ENCODE data around the gene GCNT1. TPM values are rescaled to one million over a fixed set of nuclear protein-coding genes. Genes with fewer than 3 reads are reported as not detected.

GCNT1 gene
- total RNA-seq, 2 experiments from 2014 or later: 18.2 to 38.4 TPM

DNA sequence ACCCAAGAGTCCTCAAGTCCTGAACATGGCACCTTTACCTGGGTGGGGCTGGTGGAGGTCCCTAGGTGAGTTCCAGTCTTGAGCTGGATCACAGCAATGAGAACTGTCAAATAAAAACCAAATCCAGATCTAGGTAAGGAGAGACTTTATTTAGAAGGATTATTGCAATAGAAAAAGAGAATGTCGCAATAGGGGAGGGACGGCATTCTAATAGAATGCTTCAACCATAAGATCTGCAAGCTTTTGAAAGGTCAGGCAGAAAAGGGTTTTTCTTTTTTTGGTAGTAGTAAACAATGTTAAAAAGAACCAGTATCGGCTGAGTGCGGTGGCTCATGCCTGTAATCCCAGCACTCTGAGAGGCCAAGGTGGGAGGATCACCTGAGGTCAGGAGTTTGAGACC, 5.2 kb upstream of the GCNT1 start:
- no peak for TF ChIP-seq EZH2phosphoT487 (IDR thresholded peaks at IDR 0.05; ENCODE audit: borderline replicate concordance, low read depth, low read length)
- TF ChIP-seq, protein P1, sequence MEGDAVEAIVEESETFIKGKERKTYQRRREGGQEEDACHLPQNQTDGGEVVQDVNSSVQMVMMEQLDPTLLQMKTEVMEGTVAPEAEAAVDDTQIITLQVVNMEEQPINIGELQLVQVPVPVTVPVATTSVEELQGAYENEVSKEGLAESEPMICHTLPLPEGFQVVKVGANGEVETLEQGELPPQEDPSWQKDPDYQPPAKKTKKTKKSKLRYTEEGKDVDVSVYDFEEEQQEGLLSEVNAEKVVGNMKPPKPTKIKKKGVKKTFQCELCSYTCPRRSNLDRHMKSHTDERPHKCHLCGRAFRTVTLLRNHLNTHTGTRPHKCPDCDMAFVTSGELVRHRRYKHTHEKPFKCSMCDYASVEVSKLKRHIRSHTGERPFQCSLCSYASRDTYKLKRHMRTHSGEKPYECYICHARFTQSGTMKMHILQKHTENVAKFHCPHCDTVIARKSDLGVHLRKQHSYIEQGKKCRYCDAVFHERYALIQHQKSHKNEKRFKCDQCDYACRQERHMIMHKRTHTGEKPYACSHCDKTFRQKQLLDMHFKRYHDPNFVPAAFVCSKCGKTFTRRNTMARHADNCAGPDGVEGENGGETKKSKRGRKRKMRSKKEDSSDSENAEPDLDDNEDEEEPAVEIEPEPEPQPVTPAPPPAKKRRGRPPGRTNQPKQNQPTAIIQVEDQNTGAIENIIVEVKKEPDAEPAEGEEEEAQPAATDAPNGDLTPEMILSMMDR (conservative IDR thresholded peaks at IDR 0.05; ENCODE audit: low read length): no peak
- Histone ChIP-seq H3K36me3 (ENCODE audit: insufficient read depth, low read length) (no peaks in the 10 kb centered on the region), H3K4me2 (ENCODE audit: low read length) (no peak overlapping the region), H3K79me2 (ENCODE audit: insufficient read depth, low read depth, low read length) (no peaks in the 10 kb centered on the region), H2AFZ (ENCODE audit: low read length) (no peak overlapping the region), H3K27ac (ENCODE audit: low read depth, low read length, poor library complexity, severe bottlenecking) (no peak overlapping the region), H3K9me3 (ENCODE audit: low read length) (no peaks in the 10 kb centered on the region), H3K4me3 (ENCODE audit: low read depth, low read length, poor library complexity, severe bottlenecking) (no peak overlapping the region), H4K20me1 (ENCODE audit: insufficient read depth, low read length) (no peaks in the 10 kb centered on the region), H3K9me2 (ENCODE audit: insufficient read depth, low read length) (no peaks in the 10 kb centered on the region), H3K4me1 (ENCODE audit: insufficient read depth, low read length, poor library complexity, severe bottlenecking) (peaks cover 18% of the 10 kb centered on the region)
- ChIA-PET POLR2A (interaction anchor here (0.7 kb wide), 1 partner anchor 76 kb away, joined by 4 read pairs; no protein-coding TSS in a partner anchor), CTCF (ENCODE audit: unreplicated experiment) (no interaction called here)
- BruUV-seq (replicated peaks): no TSS peak
- no peak for DNase-seq (ENCODE audit: low spot score)
- intact Hi-C loops (cut with micrococcal nuclease; ENCODE audit: unreplicated experiment): no loop called here

DNA sequence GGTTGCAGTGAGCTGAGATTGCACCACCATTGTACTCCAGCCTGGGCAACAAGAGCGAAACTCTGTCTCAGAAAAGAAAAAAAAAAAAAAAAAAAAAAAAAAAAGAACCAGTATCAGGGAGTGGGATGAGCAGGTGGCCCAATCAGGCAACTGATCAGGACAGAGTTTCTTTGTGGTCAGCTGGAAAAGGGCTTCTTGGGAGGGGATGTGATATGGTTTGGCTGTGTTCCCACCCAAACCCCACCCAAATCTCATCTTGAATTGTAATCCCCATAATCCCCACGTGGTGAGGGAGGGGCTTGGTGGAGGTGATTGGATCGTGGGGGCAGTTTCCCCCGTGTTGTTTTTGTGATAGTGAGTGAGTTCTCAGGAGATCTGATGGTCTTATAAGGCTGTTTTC, 4.7 kb upstream of the GCNT1 start:
- POLR2A ChIA-PET: interaction anchor here (0.7 kb wide), 1 partner anchor 76 kb away, joined by 4 read pairs; no protein-coding TSS in a partner anchor

DNA sequence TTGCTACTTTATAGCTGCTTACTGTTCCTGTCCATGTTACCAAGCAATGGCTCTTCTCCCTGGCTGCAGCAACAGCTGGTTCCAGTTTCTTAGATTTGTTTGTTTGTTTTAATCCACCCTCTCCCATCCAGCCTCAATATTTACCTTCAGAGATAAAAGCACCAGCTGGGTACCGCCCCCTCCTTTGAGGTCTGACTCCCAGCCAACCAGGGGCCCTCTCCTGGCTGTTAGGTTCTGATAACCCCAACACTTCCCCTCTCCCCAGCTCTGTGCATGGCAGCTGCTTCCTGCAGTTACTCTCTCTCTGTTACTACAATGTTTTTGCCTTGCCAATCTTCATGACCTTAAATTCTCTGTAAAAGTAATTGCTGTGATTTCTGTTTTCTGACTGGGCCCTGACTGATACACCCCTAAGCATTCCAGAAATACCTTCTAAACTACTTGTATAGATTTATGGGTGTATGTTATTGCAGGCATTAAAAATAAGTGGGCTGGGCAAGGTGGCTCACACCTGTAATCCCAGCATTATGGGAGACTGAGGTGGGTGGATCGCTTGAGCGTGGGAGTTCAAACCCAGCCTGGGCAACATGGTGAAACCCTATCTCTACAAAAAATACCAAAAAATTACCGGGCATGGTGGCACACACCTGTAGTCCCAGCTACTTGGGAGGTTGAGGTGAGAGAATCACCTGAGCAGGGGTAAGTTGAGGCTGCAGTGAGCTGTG, 2.6 kb upstream of the GCNT1 start:
- Histone ChIP-seq H2AFZ (ENCODE audit: low read length) (peak overlapping the region; percentile 27; the same call in 1 of the 2 replicates), H3K4me3 (ENCODE audit: low read depth, low read length, poor library complexity, severe bottlenecking) (no peak overlapping the region), H3K4me1 (ENCODE audit: insufficient read depth, low read length, poor library complexity, severe bottlenecking) (peaks cover 24% of the 10 kb centered on the region), H4K20me1 (ENCODE audit: insufficient read depth, low read length) (no peaks in the 10 kb centered on the region), H3K36me3 (ENCODE audit: insufficient read depth, low read length) (peaks cover 3% of the 10 kb centered on the region; the same call in 1 of the 2 replicates), H3K27ac (ENCODE audit: low read depth, low read length, poor library complexity, severe bottlenecking) (peak overlapping the region; percentile 57), H3K9me2 (ENCODE audit: insufficient read depth, low read length) (no peaks in the 10 kb centered on the region), H3K79me2 (ENCODE audit: insufficient read depth, low read depth, low read length) (peaks cover 21% of the 10 kb centered on the region), H3K4me2 (ENCODE audit: low read length) (peak overlapping the region; percentile 32), H3K9me3 (ENCODE audit: low read length) (no peaks in the 10 kb centered on the region)
- CTCF ChIA-PET (ENCODE audit: unreplicated experiment): interaction anchor here (1.0 to 1.1 kb wide), 2 partner anchors 18 to 202 kb away, joined by 3 to 5 read pairs; no protein-coding TSS in a partner anchor
- BruUV-seq (replicated peaks): no TSS peak
- DNase-seq (ENCODE audit: low spot score): peak; percentile 88
- TF ChIP-seq, protein P1 (conservative IDR thresholded peaks at IDR 0.05; ENCODE audit: low read length): no peak
- POLR2A ChIA-PET: interaction anchor here (0.9 to 3.1 kb wide), 18 partner anchors 8 to 207 kb away, joined by 3 to 12 read pairs (median 4); partner anchors contain the start of gene RFK
- intact Hi-C loops (cut with micrococcal nuclease; ENCODE audit: unreplicated experiment): no loop called here

More for the DNA sequence above, 4.7 kb upstream of the GCNT1 start:
- no peak overlapping the region for H3K4me2 ChIP-seq (ENCODE audit: low read length)
- peaks cover under 1% of the 10 kb centered on the region; the same call in 1 of the 2 replicates for H3K79me2 ChIP-seq (ENCODE audit: insufficient read depth, low read depth, low read length)
- intact Hi-C loops (cut with micrococcal nuclease; ENCODE audit: unreplicated experiment): no loop called here
- H3K27ac ChIP-seq (ENCODE audit: low read depth, low read length, poor library complexity, severe bottlenecking): no peak overlapping the region
- TF ChIP-seq EZH2phosphoT487 (IDR thresholded peaks at IDR 0.05; ENCODE audit: borderline replicate concordance, low read depth, low read length): no peak
- no peaks in the 10 kb centered on the region for H3K9me3 ChIP-seq (ENCODE audit: low read length)
- no TSS peak for BruUV-seq (replicated peaks)
- no peaks in the 10 kb centered on the region for H3K9me2 ChIP-seq (ENCODE audit: insufficient read depth, low read length)
- H3K4me1 ChIP-seq (ENCODE audit: insufficient read depth, low read length, poor library complexity, severe bottlenecking): peaks cover 18% of the 10 kb centered on the region
- no peaks in the 10 kb centered on the region for H3K36me3 ChIP-seq (ENCODE audit: insufficient read depth, low read length)
- no peaks in the 10 kb centered on the region for H4K20me1 ChIP-seq (ENCODE audit: insufficient read depth, low read length)
- no peak for DNase-seq (ENCODE audit: low spot score)
- no peak overlapping the region for H3K4me3 ChIP-seq (ENCODE audit: low read depth, low read length, poor library complexity, severe bottlenecking)
- CTCF ChIA-PET (ENCODE audit: unreplicated experiment): no interaction called here
- H2AFZ ChIP-seq (ENCODE audit: low read length): no peak overlapping the region
